GM18951 (cell line): ENCODE measurements around the gene NEAT1.

ENCODE experiments used
- POLR2A ChIP-seq: IDR thresholded peaks from 4 replicates; pipeline ENCODE4 v1.6.1; 2011; ENCODE audit warnings: mild to moderate bottlenecking; ENCODE audit not compliant: insufficient read length, insufficient read depth; ENCODE audit errors: extremely low read depth
- in situ Hi-C: fragments of 300-500 bp; cut with MboI; formaldehyde crosslinking; loops from one replicate; pipeline ENCODE4 v1.12.0; 2022; ENCODE audit warnings: low sequenced_read_pairs, mixed read lengths, inconsistent platforms; ENCODE audit not compliant: unreplicated experiment

NEAT1 gene

GRCh38 chr11:65425105-65425970 lies 2.7 kb downstream of the NEAT1 start:
- TF ChIP-seq POLR2A, result peak; percentile 43
- in situ Hi-C loops, result no loop called here

GRCh38 chr11:65425971-65426838 lies 3.6 kb downstream of the NEAT1 start:
- peak; percentile 39 for TF ChIP-seq POLR2A
- in situ Hi-C loops, result no loop called here

GRCh38 chr11:65426839-65427690 lies 4.5 kb downstream of the NEAT1 start:
- in situ Hi-C loops, result no loop called here
- TF ChIP-seq POLR2A, result peak; percentile 64

- in situ Hi-C loops, result no loop called here
- peak; percentile 35 for TF ChIP-seq POLR2A
Observed at GRCh38 chr11:65427691-65428577, 5.3 kb downstream of the NEAT1 start.

GRCh38 chr11:65428578-65429067 lies 6.0 kb downstream of the NEAT1 start:
- in situ Hi-C loops, result no loop called here
- TF ChIP-seq POLR2A, result no peak

GRCh38 chr11:65429068-65429681 lies 6.6 kb downstream of the NEAT1 start:
- peak; percentile 32 for TF ChIP-seq POLR2A
- in situ Hi-C loops, result no loop called here

GRCh38 chr11:65429724-65430405 lies 7.3 kb downstream of the NEAT1 start:
- in situ Hi-C loops, result no loop called here
- TF ChIP-seq POLR2A, result peak; percentile 39

- in situ Hi-C loops, result no loop called here
- TF ChIP-seq POLR2A, result no peak
Observed at GRCh38 chr11:65430406-65431217, 8.0 kb downstream of the NEAT1 start.

- in situ Hi-C loops, result no loop called here
- no peak for TF ChIP-seq POLR2A
Observed at GRCh38 chr11:65431451-65432099, 9.0 kb downstream of the NEAT1 start.
